WI38 (cell line): ENCODE measurements around the gene RPN1.

ENCODE experiments used
- H3K4me3 ChIP-seq: 2 replicates; pipeline ENCODE4 v1.5.1; 2011; ENCODE audit warnings: low read depth, mild to moderate bottlenecking, control low read depth, low read length
- TF ChIP-seq, protein P1 (sequence below): IDR thresholded peaks from 2 replicates; pipeline ENCODE4 v1.5.1; 2012; ENCODE audit warnings: low read depth, mild to moderate bottlenecking, control low read depth, low read length

The RPN1 gene

DNA sequence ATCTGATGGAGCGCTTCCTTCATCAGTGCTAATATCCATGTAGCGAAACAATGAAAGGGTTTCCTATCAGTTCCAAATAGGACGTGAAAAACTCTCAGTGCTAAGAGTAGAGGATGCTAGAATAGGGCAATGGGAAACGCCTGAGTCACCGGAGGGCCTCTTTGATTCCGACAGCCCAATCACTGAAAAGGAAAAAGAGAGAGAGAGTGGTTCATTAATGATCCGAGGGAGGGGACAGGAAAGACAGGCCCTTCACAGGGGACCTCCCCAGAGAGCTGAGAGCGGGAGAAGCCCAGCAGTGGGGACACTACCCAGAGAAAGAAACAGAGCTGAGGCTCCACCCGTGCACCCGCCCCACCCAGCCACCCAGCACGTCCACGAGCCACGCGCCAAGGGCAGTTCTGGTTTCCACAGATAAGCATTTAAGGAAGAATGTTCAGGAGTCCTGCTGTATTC is 76.9 kb downstream of the RPN1 start:
- TF ChIP-seq, protein P1, sequence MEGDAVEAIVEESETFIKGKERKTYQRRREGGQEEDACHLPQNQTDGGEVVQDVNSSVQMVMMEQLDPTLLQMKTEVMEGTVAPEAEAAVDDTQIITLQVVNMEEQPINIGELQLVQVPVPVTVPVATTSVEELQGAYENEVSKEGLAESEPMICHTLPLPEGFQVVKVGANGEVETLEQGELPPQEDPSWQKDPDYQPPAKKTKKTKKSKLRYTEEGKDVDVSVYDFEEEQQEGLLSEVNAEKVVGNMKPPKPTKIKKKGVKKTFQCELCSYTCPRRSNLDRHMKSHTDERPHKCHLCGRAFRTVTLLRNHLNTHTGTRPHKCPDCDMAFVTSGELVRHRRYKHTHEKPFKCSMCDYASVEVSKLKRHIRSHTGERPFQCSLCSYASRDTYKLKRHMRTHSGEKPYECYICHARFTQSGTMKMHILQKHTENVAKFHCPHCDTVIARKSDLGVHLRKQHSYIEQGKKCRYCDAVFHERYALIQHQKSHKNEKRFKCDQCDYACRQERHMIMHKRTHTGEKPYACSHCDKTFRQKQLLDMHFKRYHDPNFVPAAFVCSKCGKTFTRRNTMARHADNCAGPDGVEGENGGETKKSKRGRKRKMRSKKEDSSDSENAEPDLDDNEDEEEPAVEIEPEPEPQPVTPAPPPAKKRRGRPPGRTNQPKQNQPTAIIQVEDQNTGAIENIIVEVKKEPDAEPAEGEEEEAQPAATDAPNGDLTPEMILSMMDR = no peak
- H3K4me3 ChIP-seq = no peak overlapping the region

DNA sequence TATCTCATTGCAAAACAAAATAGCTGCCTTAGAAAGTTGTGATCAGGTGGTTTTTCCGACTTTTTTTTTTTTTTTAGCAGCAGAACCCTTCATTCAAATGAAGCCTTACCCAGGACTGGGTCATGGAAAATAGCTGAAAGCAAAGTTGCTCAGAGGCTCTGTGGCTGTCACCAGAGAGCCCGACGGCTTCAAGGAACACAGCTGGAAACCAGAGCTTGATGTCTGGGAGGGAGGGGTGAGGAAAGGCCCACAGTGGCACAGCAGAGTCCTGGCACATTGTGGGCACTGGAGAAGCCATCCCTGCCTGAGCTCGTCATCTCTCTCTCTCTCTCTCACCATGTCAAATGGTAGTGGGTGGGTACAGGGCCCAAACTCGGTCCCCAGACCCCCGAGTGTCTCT is 77.5 kb downstream of the RPN1 start:
- TF ChIP-seq, protein P1 = no peak
- no peak overlapping the region for H3K4me3 ChIP-seq

DNA sequence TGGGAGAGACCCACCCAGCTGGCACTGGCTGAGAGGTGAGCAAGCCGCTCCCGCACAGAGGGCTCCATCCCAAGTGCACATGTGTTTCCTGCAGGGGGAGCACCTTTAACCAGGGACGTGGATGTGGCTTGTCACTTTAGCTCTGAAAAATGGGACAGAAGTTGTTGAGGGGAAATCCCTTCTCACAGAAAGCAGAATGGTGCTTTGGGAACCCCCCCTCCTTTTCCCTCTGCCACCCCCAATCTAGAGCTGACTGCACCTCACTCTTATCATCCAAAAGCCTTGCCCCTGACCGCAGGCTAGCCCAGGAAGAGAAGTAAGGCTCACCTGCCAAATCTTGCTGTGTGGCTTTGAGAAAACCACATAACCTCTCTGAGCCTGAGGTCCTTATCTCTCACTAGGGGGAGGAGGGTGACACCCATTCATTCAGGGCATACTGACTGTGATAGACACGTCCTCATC is 77.9 kb downstream of the RPN1 start:
- H3K4me3 ChIP-seq = no peak overlapping the region

DNA sequence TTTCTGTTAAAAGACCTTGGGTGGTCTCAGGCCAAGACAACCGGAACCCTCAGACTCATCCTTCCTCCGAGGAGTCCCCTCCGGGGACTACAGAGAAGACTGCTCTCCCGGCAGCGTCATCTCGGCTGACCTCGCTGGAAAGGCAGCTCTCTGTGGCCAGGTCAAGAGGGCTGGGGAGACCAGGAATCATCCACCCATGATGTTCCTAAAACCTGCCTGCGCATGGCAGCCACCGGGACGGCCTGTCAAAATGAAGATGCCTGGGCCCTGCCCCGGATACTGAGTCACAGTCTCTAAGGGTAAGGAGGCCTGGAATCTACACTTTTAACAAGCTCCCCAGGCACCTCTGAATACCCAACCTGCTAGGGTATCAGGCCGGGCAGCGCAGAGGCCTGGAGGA is 78.6 kb downstream of the RPN1 start:
- TF ChIP-seq, protein P1 = no peak
- no peak overlapping the region for H3K4me3 ChIP-seq

More for the DNA sequence above, 77.9 kb downstream of the RPN1 start:
- TF ChIP-seq, protein P1 = peak; percentile 19; the same call in 1 of the 2 replicates
